ENCODE measurements around the gene CCDC15. TPM values are rescaled to one million over a fixed set of nuclear protein-coding genes. Genes with fewer than 3 reads are reported as not detected.

CCDC15 gene
- total and polyA plus RNA-seq, 8 donors: 0.31 to 15.6 (median 0.92) TPM

DNA sequence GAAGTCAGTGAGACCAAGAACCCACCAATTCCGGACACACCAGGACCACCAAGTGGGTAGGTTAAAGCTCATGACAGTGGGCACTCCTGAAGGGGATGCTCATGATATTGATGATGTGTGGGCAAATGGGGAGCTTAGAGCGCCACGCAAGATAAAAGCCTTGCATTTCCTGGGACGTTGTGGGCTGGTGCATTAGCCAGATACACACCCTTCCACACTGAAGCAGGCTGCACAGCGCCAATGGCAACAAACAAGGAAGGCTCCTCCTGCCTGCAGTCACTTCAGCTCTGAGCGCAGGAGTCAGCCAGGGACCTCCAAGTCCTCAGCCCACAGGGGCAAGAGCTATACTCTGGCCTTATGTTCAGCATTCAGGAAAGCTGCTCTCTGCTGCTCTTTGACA lies 136.8 kb downstream of the CCDC15 start:
- no peak for TF ChIP-seq POLR2A (IDR thresholded peaks at IDR 0.05)
- TF ChIP-seq EP300 (IDR thresholded peaks at IDR 0.05): no peak
- TF ChIP-seq POLR2AphosphoS5 (IDR thresholded peaks at IDR 0.05): no peak
- TF ChIP-seq, protein P1, sequence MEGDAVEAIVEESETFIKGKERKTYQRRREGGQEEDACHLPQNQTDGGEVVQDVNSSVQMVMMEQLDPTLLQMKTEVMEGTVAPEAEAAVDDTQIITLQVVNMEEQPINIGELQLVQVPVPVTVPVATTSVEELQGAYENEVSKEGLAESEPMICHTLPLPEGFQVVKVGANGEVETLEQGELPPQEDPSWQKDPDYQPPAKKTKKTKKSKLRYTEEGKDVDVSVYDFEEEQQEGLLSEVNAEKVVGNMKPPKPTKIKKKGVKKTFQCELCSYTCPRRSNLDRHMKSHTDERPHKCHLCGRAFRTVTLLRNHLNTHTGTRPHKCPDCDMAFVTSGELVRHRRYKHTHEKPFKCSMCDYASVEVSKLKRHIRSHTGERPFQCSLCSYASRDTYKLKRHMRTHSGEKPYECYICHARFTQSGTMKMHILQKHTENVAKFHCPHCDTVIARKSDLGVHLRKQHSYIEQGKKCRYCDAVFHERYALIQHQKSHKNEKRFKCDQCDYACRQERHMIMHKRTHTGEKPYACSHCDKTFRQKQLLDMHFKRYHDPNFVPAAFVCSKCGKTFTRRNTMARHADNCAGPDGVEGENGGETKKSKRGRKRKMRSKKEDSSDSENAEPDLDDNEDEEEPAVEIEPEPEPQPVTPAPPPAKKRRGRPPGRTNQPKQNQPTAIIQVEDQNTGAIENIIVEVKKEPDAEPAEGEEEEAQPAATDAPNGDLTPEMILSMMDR (IDR thresholded peaks at IDR 0.05): no peak
- Histone ChIP-seq H3K4me1 (peaks cover 0 to 6% (median 0%) of the 10 kb centered on the region in 4 donors), H3K27me3 (no peaks in the 10 kb centered on the region), H3K27ac (no peak overlapping the region), H3K36me3 (peaks cover 0 to 17% (median 10%) of the 10 kb centered on the region in 4 donors), H3K9me3 (no peaks in the 10 kb centered on the region), H3K4me3 (no peak overlapping the region)
- intact Hi-C loops (cut with DNase I; ENCODE audit: low total_unique reads): no loop called here
- 74 to 83% (median 77%) methylated on average over 5 to 6 of the region's 6 CpGs for WGBS, 5 donors
- no peak for DNase-seq

Other genes starting within 250 kb of the CCDC15 start
- gene NRGN, start 214.3 kb upstream of the CCDC15 start, total RNA-seq: under 1 TPM in 2 of 5 donors, not detected in 3; 0.37 to 0.87 TPM
- gene NRGN, start 214.3 kb upstream of the CCDC15 start, polyA plus RNA-seq: 1 to 10 TPM in 2 of 3 donors, not detected in 1; 3.1 to 5.5 TPM
- gene VSIG2, start 201.9 kb upstream of the CCDC15 start, total RNA-seq: 100 to 1,000 TPM in 3 of 5 donors, 10 to 100 TPM in 2; 80.5 to 419 (median 147) TPM
- gene VSIG2, start 201.9 kb upstream of the CCDC15 start, polyA plus RNA-seq: 100 to 1,000 TPM; 178 to 219 (median 196) TPM
- 10 to 100 TPM in 1 of 5 donors, 1 to 10 TPM in 4; 4.1 to 11.3 (median 9.4) TPM for gene ESAM, start 191.9 kb upstream of the CCDC15 start, total RNA-seq
- gene ESAM, start 191.9 kb upstream of the CCDC15 start, polyA plus RNA-seq: 10 to 100 TPM in 2 of 3 donors, 1 to 10 TPM in 1; 8.1 to 19.6 (median 13.9) TPM
- 10 to 100 TPM in 3 of 5 donors, 1 to 10 TPM in 2; 3.2 to 40.2 (median 20.9) TPM for gene MSANTD2, start 153.8 kb upstream of the CCDC15 start, total RNA-seq
- gene MSANTD2, start 153.8 kb upstream of the CCDC15 start, polyA plus RNA-seq: 10 to 100 TPM in 1 of 3 donors, 1 to 10 TPM in 2; 2.8 to 11.3 (median 3.1) TPM
- 10 to 100 TPM in 2 of 5 donors, 1 to 10 TPM in 2, not detected in 1; 1.7 to 39.1 (median 14.8) TPM for gene ROBO3, start 88.8 kb upstream of the CCDC15 start, total RNA-seq
- gene ROBO3, start 88.8 kb upstream of the CCDC15 start, polyA plus RNA-seq: 10 to 100 TPM in 1 of 3 donors, 1 to 10 TPM in 2; 2.4 to 14.2 (median 4.8) TPM
- 10 to 100 TPM in 3 of 5 donors, 1 to 10 TPM in 2; 1.8 to 49.6 (median 12.1) TPM for gene ROBO4, start 56.3 kb upstream of the CCDC15 start, total RNA-seq
- gene ROBO4, start 56.3 kb upstream of the CCDC15 start, polyA plus RNA-seq: 1 to 10 TPM; 2.0 to 2.7 (median 2.6) TPM
- gene HEPN1, start 35.0 kb upstream of the CCDC15 start, total RNA-seq: not detected
- gene HEPN1, start 35.0 kb upstream of the CCDC15 start, polyA plus RNA-seq: not detected
- gene HEPACAM, start 18.2 kb upstream of the CCDC15 start, total RNA-seq: not detected
- under 1 TPM in 1 of 3 donors, not detected in 2; 0.10 TPM for gene HEPACAM, start 18.2 kb upstream of the CCDC15 start, polyA plus RNA-seq
- gene SLC37A2, start 109.1 kb downstream of the CCDC15 start, total RNA-seq: 1 to 10 TPM in 2 of 5 donors, under 1 TPM in 1, not detected in 2; 0.87 to 5.3 (median 3.9) TPM
- 1 to 10 TPM; 2.1 to 4.9 (median 2.6) TPM for gene SLC37A2, start 109.1 kb downstream of the CCDC15 start, polyA plus RNA-seq
- 10 to 100 TPM in 2 of 5 donors, 1 to 10 TPM in 2, under 1 TPM in 1; 0.87 to 16.2 (median 8.0) TPM for gene TMEM218, start 157.4 kb downstream of the CCDC15 start, total RNA-seq
- 10 to 100 TPM; 16.1 to 21.1 (median 19.2) TPM for gene TMEM218, start 157.4 kb downstream of the CCDC15 start, polyA plus RNA-seq
- gene PKNOX2, start 210.5 kb downstream of the CCDC15 start, total RNA-seq: 1 to 10 TPM in 4 of 5 donors, not detected in 1; 1.3 to 4.9 (median 2.8) TPM
- gene PKNOX2, start 210.5 kb downstream of the CCDC15 start, polyA plus RNA-seq: 1 to 10 TPM in 2 of 3 donors, under 1 TPM in 1; 0.83 to 4.3 (median 2.1) TPM

Measured in stomach (tissue), 9 donors.